ENCODE results near the gene HBS1L.
A peak's percentile ranks its signal among the peaks of the same experiment; 100 is the strongest.

HBS1L gene

GRCh38 chr6:134997133-134997995, 57.3 kb downstream of the HBS1L start:
- Histone ChIP-seq H3K4me3 (IDR thresholded peaks at IDR 0.05; ENCODE audit: insufficient read depth, low read depth, low read length) (no peak overlapping the region), H4K20me1 (ENCODE audit: insufficient read depth) (no peaks in the 10 kb centered on the region), H3K9ac (no peak overlapping the region), H3K36me3 (ENCODE audit: insufficient read depth) (no peaks in the 10 kb centered on the region), H3K4me1 (ENCODE audit: low read depth, poor library complexity, severe bottlenecking) (peaks cover 60% of the 10 kb centered on the region), H3K27ac (no peak overlapping the region), H3K79me2 (ENCODE audit: insufficient read depth, low read depth) (peaks cover 8% of the 10 kb centered on the region), H3K4me2 (no peak overlapping the region), H3K27me3 (ENCODE audit: insufficient read depth, low read depth) (no peaks in the 10 kb centered on the region), H2AFZ (ENCODE audit: low read depth) (no peak overlapping the region)
- no peak for TF ChIP-seq CTCF (conservative IDR thresholded peaks at IDR 0.05; ENCODE audit: low read depth, low read length)

- Histone ChIP-seq H3K4me3 (IDR thresholded peaks at IDR 0.05; ENCODE audit: insufficient read depth, low read depth, low read length) (no peak overlapping the region), H3K4me2 (peak overlapping the region; percentile 23; the same call in 1 of the 2 replicates), H3K27me3 (ENCODE audit: insufficient read depth, low read depth) (no peaks in the 10 kb centered on the region), H3K79me2 (ENCODE audit: insufficient read depth, low read depth) (peaks cover 3% of the 10 kb centered on the region), H3K4me1 (ENCODE audit: low read depth, poor library complexity, severe bottlenecking) (peaks cover 44% of the 10 kb centered on the region), H4K20me1 (ENCODE audit: insufficient read depth) (no peaks in the 10 kb centered on the region), H2AFZ (ENCODE audit: low read depth) (no peak overlapping the region), H3K9ac (no peak overlapping the region), H3K27ac (no peak overlapping the region), H3K36me3 (ENCODE audit: insufficient read depth) (no peaks in the 10 kb centered on the region)
- TF ChIP-seq CTCF (conservative IDR thresholded peaks at IDR 0.05; ENCODE audit: low read depth, low read length): no peak
These were observed 59.1 kb downstream of the HBS1L start for GRCh38 chr6:134995536-134995935.

GRCh38 chr6:134994431-134994830, 60.2 kb downstream of the HBS1L start:
- Histone ChIP-seq H3K79me2 (ENCODE audit: insufficient read depth, low read depth) (no peaks in the 10 kb centered on the region), H3K4me3 (IDR thresholded peaks at IDR 0.05; ENCODE audit: insufficient read depth, low read depth, low read length) (no peak overlapping the region), H3K27ac (no peak overlapping the region), H3K27me3 (ENCODE audit: insufficient read depth, low read depth) (no peaks in the 10 kb centered on the region), H3K9ac (no peak overlapping the region), H4K20me1 (ENCODE audit: insufficient read depth) (no peaks in the 10 kb centered on the region), H3K4me2 (no peak overlapping the region), H3K4me1 (ENCODE audit: low read depth, poor library complexity, severe bottlenecking) (peaks cover 38% of the 10 kb centered on the region), H3K36me3 (ENCODE audit: insufficient read depth) (no peaks in the 10 kb centered on the region), H2AFZ (ENCODE audit: low read depth) (no peak overlapping the region)
- no peak for TF ChIP-seq CTCF (conservative IDR thresholded peaks at IDR 0.05; ENCODE audit: low read depth, low read length)

GRCh38 chr6:134992155-134992554, 62.5 kb downstream of the HBS1L start:
- H4K20me1 ChIP-seq (ENCODE audit: insufficient read depth): no peaks in the 10 kb centered on the region
- H3K27me3 ChIP-seq (ENCODE audit: insufficient read depth, low read depth): no peaks in the 10 kb centered on the region
- no peak overlapping the region for H3K4me3 ChIP-seq (IDR thresholded peaks at IDR 0.05; ENCODE audit: insufficient read depth, low read depth, low read length)
- peaks cover 49% of the 10 kb centered on the region for H3K4me1 ChIP-seq (ENCODE audit: low read depth, poor library complexity, severe bottlenecking)
- no peak overlapping the region for H3K9ac ChIP-seq
- no peaks in the 10 kb centered on the region for H3K36me3 ChIP-seq (ENCODE audit: insufficient read depth)
- no peak for TF ChIP-seq CTCF (conservative IDR thresholded peaks at IDR 0.05; ENCODE audit: low read depth, low read length)
- H3K4me2 ChIP-seq: no peak overlapping the region
- no peaks in the 10 kb centered on the region for H3K79me2 ChIP-seq (ENCODE audit: insufficient read depth, low read depth)
- no peak overlapping the region for H2AFZ ChIP-seq (ENCODE audit: low read depth)
- H3K27ac ChIP-seq: no peak overlapping the region
